DOHH2 (cell line): Measurements from ENCODE around the gene ZPR1.

Source experiments
- H3F3A ChIP-seq: fragments of 200-600 bp; sonication (generic), shearing (Covaris generic); 2 replicates; pipeline ENCODE4 v1.6.0; 2016; ENCODE audit warnings: antibody characterized with exemption, mild to moderate bottlenecking; ENCODE audit not compliant: control insufficient read depth, insufficient read depth
- H3K27ac ChIP-seq: fragments of 200-600 bp; sonication (generic); 2 replicates; pipeline ENCODE4 v1.5.1; 2014; ENCODE audit warnings: low read depth, mild to moderate bottlenecking, low read length, moderate library complexity
- H3K27me3 ChIP-seq: fragments of 200-600 bp; sonication (generic); 2 replicates; pipeline ENCODE4 v1.6.1; 2014; ENCODE audit warnings: mild to moderate bottlenecking, low read length, mixed read lengths; ENCODE audit not compliant: control insufficient read depth
- H3K36me3 ChIP-seq: fragments of 200-600 bp; sonication (generic); 2 replicates; pipeline ENCODE4 v1.6.1; 2014; ENCODE audit warnings: mild to moderate bottlenecking, low read length, moderate library complexity, mixed read lengths; ENCODE audit not compliant: control insufficient read depth
- H3K4me1 ChIP-seq: fragments of 200-600 bp; sonication (generic); 2 replicates; pipeline ENCODE4 v1.6.1; 2014; ENCODE audit warnings: mild to moderate bottlenecking, low read length, mixed read lengths; ENCODE audit not compliant: control insufficient read depth
- H3K4me2 ChIP-seq: fragments of 200-600 bp; sonication (generic); 2 replicates; pipeline ENCODE4 v1.6.0; 2014; ENCODE audit warnings: mild to moderate bottlenecking, low read length, moderate library complexity
- H3K4me3 ChIP-seq: fragments of 200-600 bp; sonication (generic); 2 replicates; pipeline ENCODE4 v1.5.1; 2014; ENCODE audit warnings: mild to moderate bottlenecking, low read length, mixed read lengths
- H3K79me2 ChIP-seq: fragments of 200-600 bp; sonication (generic); 2 replicates; pipeline ENCODE4 v1.6.1; 2014; ENCODE audit warnings: mild to moderate bottlenecking, low read length, mixed read lengths; ENCODE audit not compliant: control insufficient read depth
- H3K9me2 ChIP-seq: fragments of 200-600 bp; sonication (generic); replicated peaks from 2 replicates; pipeline ENCODE4 v1.6.1; 2014; ENCODE audit warnings: mild to moderate bottlenecking, low read length, mixed read lengths; ENCODE audit not compliant: control insufficient read depth
- H3K9me3 ChIP-seq: fragments of 200-600 bp; sonication (generic); 2 replicates; pipeline ENCODE4 v1.6.1; 2014; ENCODE audit warnings: antibody characterized with exemption, low read length, mixed read lengths; ENCODE audit not compliant: control insufficient read depth, insufficient read depth
- H4K20me1 ChIP-seq: fragments of 200-600 bp; sonication (generic); 2 replicates; pipeline ENCODE4 v1.6.0; 2014; ENCODE audit warnings: low read depth, mild to moderate bottlenecking, antibody characterized with exemption, low read length, moderate library complexity; ENCODE audit not compliant: control insufficient read depth, insufficient read depth
- EZH2phosphoT487 ChIP-seq: fragments of 200-600 bp; sonication (generic); IDR thresholded peaks from 2 replicates; pipeline ENCODE4 v1.6.1; 2017; ENCODE audit warnings: borderline replicate concordance, mild to moderate bottlenecking, antibody characterized with exemption, low read length, moderate library complexity, mixed read lengths
- TF ChIP-seq, protein P1 (sequence below): fragments of 200-600 bp; sonication (generic); IDR thresholded peaks from one replicate; pipeline ENCODE4 v1.5.1; 2014; ENCODE audit warnings: antibody characterized with exemption, mild to moderate bottlenecking, low read depth, low read length; ENCODE audit not compliant: poor library complexity, severe bottlenecking

Gene ZPR1

DNA sequence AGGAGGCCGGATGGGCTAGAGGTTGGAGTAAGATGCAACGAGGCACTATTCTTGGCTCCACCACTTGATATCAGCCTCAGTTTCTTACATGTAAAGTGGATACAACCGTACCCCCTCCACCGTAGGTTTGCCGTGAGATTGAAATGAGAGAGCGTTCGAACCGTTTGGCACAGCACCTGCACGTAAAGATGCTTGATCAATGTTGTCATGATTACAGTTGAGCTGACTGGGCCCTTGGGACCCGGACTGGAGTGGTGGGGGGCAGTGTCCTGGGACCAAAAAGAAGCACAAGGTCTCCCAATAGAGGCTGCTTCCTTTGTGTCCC is 45.6 kb upstream of the ZPR1 start:
- no peaks in the 10 kb centered on the region for H4K20me1 ChIP-seq
- H3K4me2 ChIP-seq = no peak overlapping the region
- TF ChIP-seq EZH2phosphoT487 = no peak
- TF ChIP-seq, protein P1, sequence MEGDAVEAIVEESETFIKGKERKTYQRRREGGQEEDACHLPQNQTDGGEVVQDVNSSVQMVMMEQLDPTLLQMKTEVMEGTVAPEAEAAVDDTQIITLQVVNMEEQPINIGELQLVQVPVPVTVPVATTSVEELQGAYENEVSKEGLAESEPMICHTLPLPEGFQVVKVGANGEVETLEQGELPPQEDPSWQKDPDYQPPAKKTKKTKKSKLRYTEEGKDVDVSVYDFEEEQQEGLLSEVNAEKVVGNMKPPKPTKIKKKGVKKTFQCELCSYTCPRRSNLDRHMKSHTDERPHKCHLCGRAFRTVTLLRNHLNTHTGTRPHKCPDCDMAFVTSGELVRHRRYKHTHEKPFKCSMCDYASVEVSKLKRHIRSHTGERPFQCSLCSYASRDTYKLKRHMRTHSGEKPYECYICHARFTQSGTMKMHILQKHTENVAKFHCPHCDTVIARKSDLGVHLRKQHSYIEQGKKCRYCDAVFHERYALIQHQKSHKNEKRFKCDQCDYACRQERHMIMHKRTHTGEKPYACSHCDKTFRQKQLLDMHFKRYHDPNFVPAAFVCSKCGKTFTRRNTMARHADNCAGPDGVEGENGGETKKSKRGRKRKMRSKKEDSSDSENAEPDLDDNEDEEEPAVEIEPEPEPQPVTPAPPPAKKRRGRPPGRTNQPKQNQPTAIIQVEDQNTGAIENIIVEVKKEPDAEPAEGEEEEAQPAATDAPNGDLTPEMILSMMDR = no peak
- H3K9me3 ChIP-seq = no peaks in the 10 kb centered on the region
- no peaks in the 10 kb centered on the region for H3K9me2 ChIP-seq
- H3K79me2 ChIP-seq = no peaks in the 10 kb centered on the region
- no peaks in the 10 kb centered on the region for H3K27me3 ChIP-seq
- H3K27ac ChIP-seq = no peak overlapping the region
- H3K4me1 ChIP-seq = peaks cover 13% of the 10 kb centered on the region
- no peaks in the 10 kb centered on the region for H3F3A ChIP-seq
- no peaks in the 10 kb centered on the region for H3K36me3 ChIP-seq
- H3K4me3 ChIP-seq = no peak overlapping the region

DNA sequence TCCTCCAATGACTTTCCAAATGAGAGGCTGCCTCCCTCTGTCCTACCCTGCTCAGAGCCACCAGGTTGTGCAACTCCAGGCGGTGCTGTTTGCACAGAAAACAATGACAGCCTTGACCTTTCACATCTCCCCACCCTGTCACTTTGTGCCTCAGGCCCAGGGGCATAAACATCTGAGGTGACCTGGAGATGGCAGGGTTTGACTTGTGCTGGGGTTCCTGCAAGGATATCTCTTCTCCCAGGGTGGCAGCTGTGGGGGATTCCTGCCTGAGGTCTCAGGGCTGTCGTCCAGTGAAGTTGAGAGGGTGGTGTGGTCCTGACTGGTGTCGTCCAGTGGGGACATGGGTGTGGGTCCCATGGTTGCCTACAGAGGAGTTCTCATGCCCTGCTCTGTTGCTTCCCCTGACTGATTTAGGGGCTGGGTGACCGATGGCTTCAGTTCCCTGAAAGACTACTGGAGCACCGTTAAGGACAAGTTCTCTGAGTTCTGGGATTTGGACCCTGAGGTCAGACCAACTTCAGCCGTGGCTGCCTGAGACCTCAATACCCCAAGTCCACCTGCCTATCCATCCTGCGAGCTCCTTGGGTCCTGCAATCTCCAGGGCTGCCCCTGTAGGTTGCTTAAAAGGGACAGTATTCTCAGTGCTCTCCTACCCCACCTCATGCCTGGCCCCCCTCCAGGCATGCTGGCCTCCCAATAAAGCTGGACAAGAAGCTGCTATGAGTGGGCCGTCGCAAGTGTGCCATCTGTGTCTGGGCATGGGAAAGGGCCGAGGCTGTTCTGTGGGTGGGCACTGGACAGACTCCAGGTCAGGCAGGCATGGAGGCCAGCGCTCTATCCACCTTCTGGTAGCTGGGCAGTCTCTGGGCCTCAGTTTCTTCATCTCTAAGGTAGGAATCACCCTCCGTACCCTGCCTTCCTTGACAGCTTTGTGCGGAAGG is 44.8 kb upstream of the ZPR1 start:
- H3K9me3 ChIP-seq = no peaks in the 10 kb centered on the region
- H3K27ac ChIP-seq = no peak overlapping the region
- peaks cover 13% of the 10 kb centered on the region for H3K4me1 ChIP-seq
- H3F3A ChIP-seq = no peaks in the 10 kb centered on the region
- no peaks in the 10 kb centered on the region for H4K20me1 ChIP-seq
- H3K4me2 ChIP-seq = no peak overlapping the region
- H3K9me2 ChIP-seq = no peaks in the 10 kb centered on the region
- H3K4me3 ChIP-seq = no peak overlapping the region
- no peaks in the 10 kb centered on the region for H3K36me3 ChIP-seq
- no peaks in the 10 kb centered on the region for H3K27me3 ChIP-seq
- H3K79me2 ChIP-seq = no peaks in the 10 kb centered on the region
- no peak for TF ChIP-seq EZH2phosphoT487
- TF ChIP-seq, protein P1 = peak; percentile 22

DNA sequence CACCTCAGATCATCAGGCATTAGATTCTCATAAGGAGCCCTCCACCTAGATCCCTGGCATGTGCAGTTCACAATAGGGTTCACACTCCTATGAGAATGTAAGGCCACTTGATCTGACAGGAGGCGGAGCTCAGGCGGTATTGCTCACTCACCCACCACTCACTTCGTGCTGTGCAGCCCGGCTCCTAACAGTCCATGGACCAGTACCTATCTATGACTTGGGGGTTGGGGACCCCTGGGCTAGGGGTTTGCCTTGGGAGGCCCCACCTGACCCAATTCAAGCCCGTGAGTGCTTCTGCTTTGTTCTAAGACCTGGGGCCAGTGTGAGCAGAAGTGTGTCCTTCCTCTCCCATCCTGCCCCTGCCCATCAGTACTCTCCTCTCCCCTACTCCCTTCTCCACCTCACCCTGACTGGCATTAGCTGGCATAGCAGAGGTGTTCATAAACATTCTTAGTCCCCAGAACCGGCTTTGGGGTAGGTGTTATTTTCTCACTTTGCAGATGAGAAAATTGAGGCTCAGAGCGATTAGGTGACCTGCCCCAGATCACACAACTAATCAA is 44.0 kb upstream of the ZPR1 start:
- no peak overlapping the region for H3K4me2 ChIP-seq
- TF ChIP-seq, protein P1 = no peak
- TF ChIP-seq EZH2phosphoT487 = no peak

More for the DNA sequence above, 44.0 kb upstream of the ZPR1 start:
- no peaks in the 10 kb centered on the region for H4K20me1 ChIP-seq
- no peaks in the 10 kb centered on the region for H3K27me3 ChIP-seq
- no peaks in the 10 kb centered on the region for H3F3A ChIP-seq
- no peak overlapping the region for H3K4me3 ChIP-seq
- H3K36me3 ChIP-seq = no peaks in the 10 kb centered on the region
- peaks cover 13% of the 10 kb centered on the region for H3K4me1 ChIP-seq
- H3K27ac ChIP-seq = no peak overlapping the region
- H3K79me2 ChIP-seq = no peaks in the 10 kb centered on the region
- H3K9me3 ChIP-seq = no peaks in the 10 kb centered on the region
- no peaks in the 10 kb centered on the region for H3K9me2 ChIP-seq
